BLaER1 treated with 17β-estradiol and CSF1 and Interleukin-3, amounts not matched to agents 10 nM and 100 nM (cell line): ENCODE data around the gene PTPRR.

Source experiments
- H3K27ac ChIP-seq, 11 experiments: shearing (Covaris generic); formaldehyde crosslinking; 2 replicates each; pipeline ENCODE4 v1.8.1; 2022
- H3K27me3 ChIP-seq, 11 experiments: shearing (Covaris generic); formaldehyde crosslinking; 2 replicates each; pipeline ENCODE4 v1.8.1; 2022
- H3K36me3 ChIP-seq, 11 experiments: shearing (Covaris generic); formaldehyde crosslinking; 2 replicates each; pipeline ENCODE4 v1.8.1; 2022
- H3K4me1 ChIP-seq, 10 experiments: shearing (Covaris generic); formaldehyde crosslinking; 2 replicates each; pipeline ENCODE4 v1.8.1; 2022
- H3K4me2 ChIP-seq, 11 experiments: shearing (Covaris generic); formaldehyde crosslinking; 2 replicates each; pipeline ENCODE4 v1.8.1; 2022
- H3K4me3 ChIP-seq, 10 experiments: shearing (Covaris generic); formaldehyde crosslinking; 2 replicates each; pipeline ENCODE4 v1.8.1; 2022
- H3K9ac ChIP-seq, 11 experiments: shearing (Covaris generic); formaldehyde crosslinking; 2 replicates each; pipeline ENCODE4 v1.8.1; 2022
- H3K9me3 ChIP-seq, 11 experiments: shearing (Covaris generic); formaldehyde crosslinking; replicated peaks in 1 of 11; 2 replicates each; pipeline ENCODE4 v1.8.1; 2022
- H4K20me1 ChIP-seq, 11 experiments: shearing (Covaris generic); formaldehyde crosslinking; 2 replicates each; pipeline ENCODE4 v1.8.1; 2022
- Cebpa-rat ChIP-seq, 11 experiments: shearing (Covaris generic); IDR thresholded peaks; 2 replicates each; pipeline ENCODE4 v1.8.1; 2022

The PTPRR gene

GRCh38 chr12:70795608-70796007 lies 124.9 kb downstream of the PTPRR start:
- Histone ChIP-seq H4K20me1 (no peaks in the 10 kb centered on the region), H3K27me3 (no peaks in the 10 kb centered on the region), H3K4me1 (peaks cover 0 to 43% (median 24%) of the 10 kb centered on the region in 10 experiments; a peak in 15 of 20 replicates), H3K36me3 (0 out of 22 replicates have a peak, but pooled peaks cover 0 to 4% (median 0%) of the 10 kb centered on the region in 11 experiments), H3K9ac (no peak overlapping the region), H3K27ac (no peak overlapping the region), H3K4me2 (no peak overlapping the region), H3K9me3 (peaks cover 0 to 35% (median 25%) of the 10 kb centered on the region in 11 experiments; a peak in 16 of 22 replicates), H3K4me3 (no peak overlapping the region)
- TF ChIP-seq Cebpa-rat (IDR thresholded peaks at IDR 0.05) = no peak

DNA sequence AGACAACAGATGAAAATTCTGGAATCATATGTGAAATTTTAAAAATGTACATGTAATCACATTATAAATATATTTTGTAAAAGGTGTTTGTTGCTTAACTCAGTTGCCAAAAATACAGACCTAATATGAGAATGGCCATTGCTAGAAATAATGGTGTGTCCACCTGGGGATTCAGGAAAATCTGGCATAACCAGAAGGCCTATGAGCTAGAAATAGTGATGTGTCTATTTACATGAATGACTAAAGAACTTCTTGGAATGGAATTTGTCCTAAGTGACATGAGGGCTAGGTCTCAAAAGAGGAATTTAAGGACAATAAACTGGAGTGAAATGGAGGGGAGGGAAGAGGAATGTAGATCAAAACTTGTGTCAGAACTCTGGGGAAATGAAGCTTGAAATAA lies 126.4 kb downstream of the PTPRR start:
- H3K27ac ChIP-seq = no peak overlapping the region
- H3K9ac ChIP-seq = no peak overlapping the region
- peaks cover 0 to 55% (median 32%) of the 10 kb centered on the region in 10 experiments; a peak in 15 of 20 replicates for H3K4me1 ChIP-seq
- H3K4me3 ChIP-seq = no peak overlapping the region
- H4K20me1 ChIP-seq = no peaks in the 10 kb centered on the region
- no peaks in the 10 kb centered on the region for H3K27me3 ChIP-seq
- H3K4me2 ChIP-seq = peak overlapping the region in 3 of 11 experiments; percentile 29 to 80 (median 54); a peak in 6 of 22 replicates
- TF ChIP-seq Cebpa-rat (IDR thresholded peaks at IDR 0.05) = no peak
- H3K36me3 ChIP-seq = 0 out of 22 replicates have a peak, but pooled peaks cover 0 to 4% (median 0%) of the 10 kb centered on the region in 11 experiments
- H3K9me3 ChIP-seq = peaks cover 0 to 35% (median 25%) of the 10 kb centered on the region in 11 experiments; a peak in 16 of 22 replicates

DNA sequence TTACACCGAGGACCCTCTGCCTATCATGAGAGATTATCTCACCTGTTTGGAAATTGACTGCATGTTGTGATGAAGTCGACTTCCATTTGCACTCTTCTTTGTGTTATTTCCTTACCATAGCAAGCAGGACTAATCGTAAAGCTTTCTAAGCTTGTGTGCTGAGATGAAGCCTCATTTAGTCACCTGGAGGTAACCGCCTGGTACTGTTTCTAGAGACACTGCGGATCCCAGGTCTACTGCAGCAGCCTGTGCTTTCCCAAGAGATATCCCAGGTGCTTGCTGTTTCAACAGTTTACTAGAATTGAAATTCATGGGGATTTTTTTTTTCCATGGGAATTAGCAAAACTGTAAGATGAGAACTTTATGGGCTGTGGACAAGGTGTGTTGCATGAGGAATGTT lies 131.8 kb downstream of the PTPRR start:
- TF ChIP-seq Cebpa-rat (IDR thresholded peaks at IDR 0.05) = no peak
- Histone ChIP-seq H3K9me3 (peaks cover 5 to 27% (median 8%) of the 10 kb centered on the region in 11 experiments; a peak in 16 of 22 replicates), H3K4me2 (peak overlapping the region in 3 of 11 experiments; percentile 6 to 42 (median 14); a peak in 2 of 22 replicates), H3K27ac (no peak overlapping the region), H3K9ac (no peak overlapping the region), H3K4me1 (peaks cover 0 to 91% (median 53%) of the 10 kb centered on the region in 10 experiments; a peak in 15 of 20 replicates), H3K36me3 (no peaks in the 10 kb centered on the region), H3K4me3 (no peak overlapping the region), H3K27me3 (no peaks in the 10 kb centered on the region), H4K20me1 (no peaks in the 10 kb centered on the region)

- H3K4me1 ChIP-seq = peaks cover 0 to 79% (median 47%) of the 10 kb centered on the region in 10 experiments; a peak in 15 of 20 replicates
- H3K4me2 ChIP-seq = peak overlapping the region in 5 of 11 experiments; percentile 34 to 53 (median 43); a peak in 5 of 22 replicates
- no peak for TF ChIP-seq Cebpa-rat (IDR thresholded peaks at IDR 0.05)
- no peaks in the 10 kb centered on the region for H4K20me1 ChIP-seq
- no peak overlapping the region for H3K4me3 ChIP-seq
- H3K27ac ChIP-seq = no peak overlapping the region
- no peak overlapping the region for H3K9ac ChIP-seq
- H3K27me3 ChIP-seq = no peaks in the 10 kb centered on the region
- peaks cover 0 to 7% (median 0%) of the 10 kb centered on the region in 11 experiments; a peak in 2 of 22 replicates for H3K36me3 ChIP-seq
- H3K9me3 ChIP-seq = peaks cover 7 to 25% (median 17%) of the 10 kb centered on the region in 11 experiments; a peak in 21 of 22 replicates
Measured at GRCh38 chr12:70787612-70788011, 132.9 kb downstream of the PTPRR start.

- no peaks in the 10 kb centered on the region for H4K20me1 ChIP-seq
Measured at GRCh38 chr12:70785896-70786295, 134.6 kb downstream of the PTPRR start.

DNA sequence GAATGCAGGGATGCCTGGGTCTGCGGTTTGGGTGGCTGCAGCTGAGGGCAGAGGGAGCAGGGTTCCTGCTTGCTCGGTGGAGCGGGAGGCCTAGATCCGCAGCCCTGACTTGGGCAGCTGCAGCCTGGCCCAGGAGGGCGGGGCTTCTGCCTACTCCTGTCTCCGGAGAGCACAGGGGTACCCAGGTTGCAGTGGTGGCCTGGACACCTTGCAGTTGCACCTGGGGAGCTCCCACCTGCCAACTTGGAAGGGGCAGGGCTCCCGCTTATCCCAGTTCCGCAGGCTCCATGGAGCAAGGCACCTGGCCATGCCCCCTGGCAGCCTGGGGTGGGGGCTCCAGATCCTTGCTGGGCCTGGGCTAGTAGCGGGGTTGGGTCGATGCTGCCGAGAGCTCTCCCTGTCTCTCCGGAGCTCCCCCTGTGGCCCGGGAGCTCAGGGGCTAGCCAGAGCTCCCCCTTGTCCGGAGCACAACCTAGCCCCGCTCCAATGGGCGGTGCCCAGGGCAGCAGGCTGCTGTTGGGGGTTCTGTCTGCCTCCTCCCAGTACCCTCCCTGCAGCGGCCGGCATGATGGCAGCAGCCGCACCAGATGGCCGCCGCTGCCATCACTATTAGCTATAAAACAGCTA lies 136.4 kb downstream of the PTPRR start:
- no peaks in the 10 kb centered on the region for H3K27me3 ChIP-seq
- no peak overlapping the region for H3K9ac ChIP-seq
- no peaks in the 10 kb centered on the region for H4K20me1 ChIP-seq
- peaks cover 0 to 45% (median 22%) of the 10 kb centered on the region in 10 experiments; a peak in 12 of 20 replicates for H3K4me1 ChIP-seq
- no peak overlapping the region for H3K27ac ChIP-seq
- peaks cover 7 to 38% (median 25%) of the 10 kb centered on the region in 11 experiments; a peak in 21 of 22 replicates for H3K9me3 ChIP-seq
- peak overlapping the region in 8 of 11 experiments; percentile 7 to 51 (median 38); a peak in 13 of 22 replicates for H3K4me2 ChIP-seq
- peaks cover 0 to 7% (median 0%) of the 10 kb centered on the region in 11 experiments; a peak in 2 of 22 replicates for H3K36me3 ChIP-seq
- no peak for TF ChIP-seq Cebpa-rat (IDR thresholded peaks at IDR 0.05)
- no peak overlapping the region for H3K4me3 ChIP-seq

More at GRCh38 chr12:70785896-70786295, 134.6 kb downstream of the PTPRR start:
- H3K4me3 ChIP-seq = no peak overlapping the region
- H3K4me1 ChIP-seq = peaks cover 0 to 62% (median 32%) of the 10 kb centered on the region in 10 experiments; a peak in 14 of 20 replicates
- H3K27ac ChIP-seq = no peak overlapping the region
- H3K36me3 ChIP-seq = peaks cover 0 to 7% (median 0%) of the 10 kb centered on the region in 11 experiments; a peak in 2 of 22 replicates
- no peak for TF ChIP-seq Cebpa-rat (IDR thresholded peaks at IDR 0.05)
- peak overlapping the region in 7 of 11 experiments; percentile 16 to 60 (median 43); a peak in 12 of 22 replicates for H3K4me2 ChIP-seq
- no peaks in the 10 kb centered on the region for H3K27me3 ChIP-seq
- peaks cover 7 to 32% (median 22%) of the 10 kb centered on the region in 11 experiments; a peak in 21 of 22 replicates for H3K9me3 ChIP-seq
- H3K9ac ChIP-seq = no peak overlapping the region

DNA sequence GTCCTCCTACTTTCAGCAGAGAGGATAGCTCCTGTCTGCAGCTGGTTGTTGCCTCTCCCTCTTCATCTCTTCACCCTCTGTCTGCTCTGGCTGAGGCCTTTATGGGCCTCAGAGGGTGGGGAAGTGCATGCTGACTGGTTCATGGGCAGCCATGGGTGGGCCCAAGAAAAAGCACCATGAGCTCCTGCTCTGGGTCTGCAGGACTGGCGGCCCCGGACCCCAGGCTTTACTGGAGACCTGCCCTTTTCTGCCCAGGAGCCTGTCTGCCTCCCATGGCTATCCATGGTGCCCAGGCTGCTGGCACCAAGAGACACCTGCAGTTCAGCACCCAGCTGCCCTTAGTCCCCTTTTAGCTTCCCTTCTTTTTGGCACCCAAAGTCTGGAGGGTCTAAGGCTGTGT lies 137.1 kb downstream of the PTPRR start:
- Histone ChIP-seq H3K27ac (no peak overlapping the region), H3K4me1 (peaks cover 0 to 38% (median 19%) of the 10 kb centered on the region in 10 experiments; a peak in 12 of 20 replicates), H3K4me2 (no peak overlapping the region), H3K9me3 (peaks cover 7 to 38% (median 26%) of the 10 kb centered on the region in 11 experiments; a peak in 21 of 22 replicates), H3K36me3 (peaks cover 0 to 7% (median 0%) of the 10 kb centered on the region in 11 experiments; a peak in 2 of 22 replicates), H3K4me3 (no peak overlapping the region; a peak in 1 of 20 replicates), H4K20me1 (no peaks in the 10 kb centered on the region), H3K27me3 (no peaks in the 10 kb centered on the region), H3K9ac (no peak overlapping the region)
- no peak for TF ChIP-seq Cebpa-rat (IDR thresholded peaks at IDR 0.05)

DNA sequence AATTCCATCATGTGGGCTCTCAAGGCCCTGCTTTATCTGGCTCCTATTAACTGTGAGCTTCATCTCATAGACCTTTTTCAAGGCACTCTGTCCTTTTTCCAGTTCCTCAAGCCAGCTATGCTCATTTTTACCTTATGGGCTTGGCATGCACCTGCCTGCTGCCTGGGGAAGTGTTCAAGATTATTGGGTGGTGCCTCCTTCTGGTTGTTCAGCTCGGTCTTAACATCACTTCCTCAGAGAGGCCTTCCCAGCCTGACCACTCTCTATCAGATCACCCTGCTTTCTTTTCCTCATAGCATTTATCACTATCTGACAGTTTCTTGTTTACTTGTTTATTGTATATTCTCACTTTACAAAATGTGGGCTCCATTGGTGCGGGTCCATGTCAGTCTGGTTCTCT lies 141.3 kb downstream of the PTPRR start:
- Histone ChIP-seq H3K4me2 (no peak overlapping the region), H3K36me3 (peaks cover 0 to 7% (median 0%) of the 10 kb centered on the region in 11 experiments; a peak in 2 of 22 replicates), H3K4me1 (peaks cover 6 to 28% (median 17%) of the 10 kb centered on the region in 10 experiments; a peak in 19 of 20 replicates), H4K20me1 (no peaks in the 10 kb centered on the region), H3K9me3 (peaks cover 4 to 31% (median 25%) of the 10 kb centered on the region in 11 experiments; a peak in 21 of 22 replicates), H3K27me3 (peaks cover 0 to 9% (median 0%) of the 10 kb centered on the region in 11 experiments; a peak in 4 of 22 replicates), H3K9ac (no peak overlapping the region), H3K27ac (no peak overlapping the region), H3K4me3 (no peak overlapping the region)
- TF ChIP-seq Cebpa-rat (IDR thresholded peaks at IDR 0.05) = no peak

DNA sequence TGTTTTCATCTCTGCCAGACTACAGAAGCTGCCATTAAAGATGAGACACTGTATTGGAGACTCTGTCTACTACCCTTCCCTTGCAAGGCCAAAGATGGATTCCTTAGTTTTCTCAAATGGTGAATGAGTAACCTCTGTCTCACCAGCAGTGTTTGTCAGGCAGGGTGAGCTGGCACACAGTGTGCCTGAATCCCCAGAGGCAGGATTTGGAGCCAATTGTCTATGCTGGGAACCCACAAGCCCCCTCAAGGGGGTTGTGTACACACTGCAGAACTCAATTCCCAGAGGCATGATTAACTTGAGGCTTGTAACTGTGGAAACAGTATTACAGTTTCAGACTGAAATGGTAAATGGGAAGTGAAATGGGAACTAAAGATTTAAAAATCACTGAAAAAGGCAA lies 146.5 kb downstream of the PTPRR start:
- Histone ChIP-seq H3K9me3 (peaks cover 0 to 3% (median 0%) of the 10 kb centered on the region in 11 experiments; a peak in 5 of 22 replicates), H3K9ac (no peak overlapping the region), H3K4me2 (peak overlapping the region; percentile 54 to 81 (median 65)), H4K20me1 (no peaks in the 10 kb centered on the region), H3K27ac (peak overlapping the region in 1 of 11 experiments; percentile 9; a peak in 1 of 22 replicates), H3K4me3 (no peak overlapping the region), H3K4me1 (peaks cover 12 to 39% (median 28%) of the 10 kb centered on the region in 10 experiments), H3K27me3 (peaks cover 0 to 24% (median 12%) of the 10 kb centered on the region in 11 experiments; a peak in 12 of 22 replicates), H3K36me3 (no peaks in the 10 kb centered on the region)
- TF ChIP-seq Cebpa-rat (IDR thresholded peaks at IDR 0.05) = no peak
